GM19438 (cell line): Measurements from ENCODE around the gene C11orf52.
"Not testable (repeated sequence)": the region's sequence is repeated elsewhere in the genome, so short reads cannot be mapped to it uniquely, and the experiment has no call there.

Experiments
- ATAC-seq: cut with Tn5 transposase; IDR thresholded peaks from one replicate; pipeline ENCODE4 v1.9.1; 2021; ENCODE audit warnings: low read depth; ENCODE audit not compliant: unreplicated experiment

Gene C11orf52

GRCh38 chr11:111912535-111912934, 6.2 kb upstream of the C11orf52 start, which contains the start of gene HSPB2:
Gene HSPB2, plus strand, starts transcription at chr11:111912734. Its CDS starts 96 bp downstream, at chr11:111912830.
- no peak for ATAC-seq

- ATAC-seq, result no peak
Measured at GRCh38 chr11:111913031-111913861, 5.5 kb upstream of the C11orf52 start.

GRCh38 chr11:111913997-111914396, 4.7 kb upstream of the C11orf52 start:
- no peak for ATAC-seq

- no peak for ATAC-seq
Measured at GRCh38 chr11:111916768-111917167, 1.9 kb upstream of the C11orf52 start.

- ATAC-seq, result no peak
Measured at GRCh38 chr11:111917312-111917711, 1.4 kb upstream of the C11orf52 start.

GRCh38 chr11:111917788-111918187, 925 bp upstream of the C11orf52 start:
- ATAC-seq, result no peak

GRCh38 chr11:111920908-111921307, 2.2 kb downstream of the C11orf52 start:
- no peak for ATAC-seq

GRCh38 chr11:111921541-111922230, 3.0 kb downstream of the C11orf52 start:
- ATAC-seq, result no peak

GRCh38 chr11:111922803-111923202, 4.1 kb downstream of the C11orf52 start:
- no peak for ATAC-seq

- no peak for ATAC-seq
Measured at GRCh38 chr11:111923351-111923788, 4.7 kb downstream of the C11orf52 start.

GRCh38 chr11:111923951-111924350, 5.2 kb downstream of the C11orf52 start:
- no peak for ATAC-seq

GRCh38 chr11:111925953-111926352, 7.2 kb downstream of the C11orf52 start:
- no peak for ATAC-seq

- peak; percentile 90 for ATAC-seq
Measured at GRCh38 chr11:111926505-111927391, 8.0 kb downstream of the C11orf52 start.

- ATAC-seq, result no peak
Measured at GRCh38 chr11:111930472-111930871, 11.8 kb downstream of the C11orf52 start.

GRCh38 chr11:111932611-111932950, 13.9 kb downstream of the C11orf52 start:
- no peak for ATAC-seq

- not testable (repeated sequence) for ATAC-seq
Measured at GRCh38 chr11:111933176-111933575, 14.5 kb downstream of the C11orf52 start.

GRCh38 chr11:111933872-111934271, 15.2 kb downstream of the C11orf52 start:
- no peak for ATAC-seq

GRCh38 chr11:111934306-111934705, 15.6 kb downstream of the C11orf52 start:
- no peak for ATAC-seq

- no peak for ATAC-seq
Measured at GRCh38 chr11:111935317-111936039, 16.8 kb downstream of the C11orf52 start.

- ATAC-seq, result no peak
Measured at GRCh38 chr11:111936040-111936540, 17.4 kb downstream of the C11orf52 start.
